Activated CD8-positive, alpha-beta memory T cell treated with anti-CD3 and anti-CD28 coated beads for 48 hours (primary cell): ENCODE results near the gene NOC4L.
"Not testable (repeated sequence)": the region's sequence is repeated elsewhere in the genome, so short reads cannot be mapped to it uniquely, and the experiment has no call there.

Experiments used
- DNase-seq, 3 experiments: peaks; one replicate each; pipeline ENCODE4 v3.0.0-alpha.2; 2020; ENCODE audit warnings: low read depth in 2 of 3, low spot score in 2 of 3

The NOC4L gene

DNA sequence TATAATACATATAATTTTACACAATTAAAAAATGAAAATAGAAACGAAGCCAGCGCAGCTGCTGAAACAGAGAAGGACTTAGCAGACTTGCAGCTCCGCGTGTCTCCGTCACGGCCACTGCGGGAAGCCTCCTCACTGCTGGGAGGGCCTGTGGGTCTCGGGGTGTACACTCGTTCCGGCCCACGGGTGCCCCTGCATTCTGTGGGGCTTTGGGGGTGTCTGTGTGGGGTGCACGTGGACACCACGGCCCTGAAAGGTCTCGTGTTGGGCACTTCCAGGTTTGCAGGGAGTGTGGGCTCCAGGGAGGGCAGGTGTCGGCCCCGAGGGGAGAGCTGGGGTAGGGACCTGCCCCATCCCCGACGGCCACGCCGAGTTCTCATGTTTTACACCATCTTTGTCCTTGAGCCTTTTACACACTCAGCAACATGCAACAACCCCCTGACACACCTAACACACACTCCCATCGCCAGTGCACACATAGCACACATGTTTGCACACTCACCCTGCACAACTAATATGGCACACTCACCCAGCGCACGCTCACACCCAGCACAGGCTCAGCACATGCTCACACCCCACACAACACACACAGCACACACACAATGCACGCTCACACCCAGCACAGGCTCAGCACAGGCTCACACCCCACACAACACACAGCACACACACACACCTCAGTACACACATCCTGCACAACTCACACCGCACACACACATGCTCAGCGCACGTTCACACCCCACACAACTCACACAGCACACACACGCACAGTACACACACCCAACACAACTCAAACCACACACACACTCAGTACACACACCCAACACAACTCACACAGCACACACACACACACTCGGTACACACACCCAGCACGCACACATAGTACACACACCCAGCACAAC, 36.6 kb downstream of the NOC4L start:
- DNase-seq, result no peak

DNA sequence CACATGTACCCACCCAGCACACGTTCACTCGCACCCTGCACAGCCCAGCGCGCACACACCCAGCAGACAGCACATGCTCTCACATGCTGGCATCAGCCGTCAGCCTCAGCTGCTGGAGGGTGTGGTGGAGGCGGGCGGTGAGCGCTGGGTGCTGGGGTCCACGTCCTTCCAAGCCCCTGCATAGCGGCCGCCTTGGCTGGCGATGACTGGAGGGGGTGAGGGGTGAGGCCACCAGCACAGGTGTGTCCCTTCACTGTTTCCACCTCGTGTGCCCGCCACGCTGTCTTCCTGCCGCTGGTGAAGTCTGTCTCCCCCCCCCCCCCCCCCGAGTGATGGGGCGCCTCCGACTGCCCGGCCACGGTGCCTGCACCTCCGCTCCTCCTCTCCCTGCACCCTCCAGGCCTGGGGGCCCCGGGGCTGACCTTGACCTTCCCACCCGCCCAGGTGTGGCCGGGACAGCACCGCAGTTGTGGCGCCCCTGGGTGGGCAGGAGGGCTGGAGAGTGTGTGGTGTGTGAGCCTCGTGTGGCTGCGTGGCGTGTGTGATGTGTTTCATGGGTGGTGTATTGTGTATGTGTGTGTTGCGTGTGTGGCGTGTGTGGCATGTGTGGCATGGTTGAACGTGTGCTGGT, 37.4 kb downstream of the NOC4L start:
- no peak for DNase-seq

DNA sequence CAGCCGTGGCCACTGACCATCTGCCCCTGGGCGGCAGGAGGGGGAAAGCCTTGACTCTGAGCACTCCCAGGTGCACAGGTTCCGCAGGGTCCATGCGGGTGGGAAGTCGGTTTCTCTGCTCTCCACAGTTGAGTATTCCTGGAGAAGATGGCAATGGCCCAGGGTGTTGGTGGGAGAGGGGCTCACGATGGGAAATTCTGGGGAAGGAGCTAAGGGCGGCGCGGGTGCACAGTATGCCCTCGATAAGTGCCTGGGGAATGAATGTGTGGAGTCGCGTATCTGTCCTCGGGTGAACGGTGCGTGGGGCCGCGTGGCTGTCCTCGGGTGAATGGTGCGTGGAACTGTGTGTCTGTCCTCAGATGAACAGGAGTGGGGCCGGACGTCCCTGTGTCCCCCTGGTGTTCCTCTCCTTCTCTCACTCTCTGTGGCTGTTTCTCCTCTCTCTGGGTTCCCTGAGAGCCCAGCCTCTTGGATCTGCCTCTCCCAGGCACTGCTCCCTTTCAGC, 38.0 kb downstream of the NOC4L start:
- DNase-seq, result no peak

DNA sequence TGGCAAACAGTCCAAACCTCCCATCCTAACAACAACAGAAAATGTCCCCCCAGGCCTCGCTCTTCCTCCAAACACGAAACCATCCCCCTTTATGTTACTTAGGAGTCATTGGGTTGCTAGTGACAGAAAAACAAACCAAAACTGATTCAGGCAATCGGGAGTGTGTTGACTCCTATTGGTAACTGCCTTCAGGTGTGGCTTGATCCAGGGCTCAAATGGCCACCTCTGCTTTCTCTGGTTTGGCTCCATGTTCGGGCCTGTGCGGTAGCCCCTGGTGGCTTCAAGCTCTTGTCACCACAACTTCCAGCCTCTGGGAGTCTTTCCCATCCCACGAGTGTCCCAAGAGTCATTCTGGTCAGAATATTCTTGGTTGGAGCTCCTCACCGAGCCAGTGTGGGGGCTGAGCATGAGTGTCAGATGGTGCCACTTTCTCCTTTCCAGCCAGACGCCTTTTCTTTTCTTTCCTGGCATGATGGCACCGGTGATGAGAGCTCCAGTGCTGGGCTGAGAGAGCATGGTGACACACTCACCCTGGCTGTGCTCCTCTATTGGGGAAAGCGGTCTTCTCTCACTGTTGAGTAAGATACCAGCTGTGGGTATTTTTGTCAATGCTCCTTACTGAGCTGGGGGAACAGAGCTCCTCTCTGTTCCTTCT, 38.6 kb downstream of the NOC4L start:
- DNase-seq, result no peak

DNA sequence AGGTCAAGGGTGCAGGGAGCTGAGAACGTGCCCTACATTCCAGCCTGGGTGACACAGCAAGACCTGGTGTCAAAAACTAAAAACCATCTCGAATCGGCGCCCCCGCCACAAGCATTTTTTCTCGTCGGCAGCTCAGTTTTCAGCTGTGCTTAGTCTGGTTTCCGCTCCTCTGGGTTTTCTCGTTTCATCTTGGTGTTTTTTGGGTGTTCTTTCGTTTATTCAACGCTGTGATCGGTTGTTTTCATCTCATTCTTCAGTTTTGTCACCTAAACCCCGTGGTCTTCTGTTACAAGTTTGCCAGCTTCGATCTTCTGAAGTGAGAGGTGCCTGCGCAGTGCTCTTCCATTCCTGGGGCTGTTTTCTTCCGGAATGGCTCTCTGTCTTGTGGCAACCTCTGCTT, 41.4 kb downstream of the NOC4L start:
- no peak for DNase-seq

DNA sequence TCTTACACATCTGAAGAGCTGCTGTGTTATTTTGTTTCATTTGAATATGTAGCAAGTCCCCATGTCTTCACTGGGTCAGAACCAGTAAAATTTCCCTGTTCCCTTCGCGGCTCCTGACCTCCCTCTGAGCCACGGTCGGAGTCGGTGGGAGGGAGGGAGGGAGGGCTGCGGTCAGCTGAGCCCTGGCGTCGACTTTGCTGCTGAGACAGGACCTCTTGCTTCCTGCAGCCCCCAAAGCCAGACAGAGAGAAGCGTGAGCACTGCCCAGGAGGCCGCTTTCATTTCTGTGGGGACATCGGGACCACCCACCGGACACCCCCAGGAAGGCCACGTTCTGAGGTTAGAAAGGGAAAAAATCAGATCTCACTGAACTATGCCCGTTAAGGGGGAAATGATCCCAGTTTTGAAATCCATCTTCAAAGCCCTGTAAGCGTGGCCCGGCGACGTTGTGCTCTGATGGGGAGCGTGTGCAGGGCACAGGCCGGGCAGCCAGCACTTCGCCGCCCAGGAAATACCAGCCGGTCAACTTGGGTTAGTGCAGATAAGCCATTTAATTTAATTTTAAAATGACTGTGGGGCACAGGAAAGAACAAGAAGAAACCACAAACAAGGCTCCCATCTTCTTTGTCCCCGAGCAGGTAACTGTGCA, 42.1 kb downstream of the NOC4L start:
- no peak for DNase-seq

DNA sequence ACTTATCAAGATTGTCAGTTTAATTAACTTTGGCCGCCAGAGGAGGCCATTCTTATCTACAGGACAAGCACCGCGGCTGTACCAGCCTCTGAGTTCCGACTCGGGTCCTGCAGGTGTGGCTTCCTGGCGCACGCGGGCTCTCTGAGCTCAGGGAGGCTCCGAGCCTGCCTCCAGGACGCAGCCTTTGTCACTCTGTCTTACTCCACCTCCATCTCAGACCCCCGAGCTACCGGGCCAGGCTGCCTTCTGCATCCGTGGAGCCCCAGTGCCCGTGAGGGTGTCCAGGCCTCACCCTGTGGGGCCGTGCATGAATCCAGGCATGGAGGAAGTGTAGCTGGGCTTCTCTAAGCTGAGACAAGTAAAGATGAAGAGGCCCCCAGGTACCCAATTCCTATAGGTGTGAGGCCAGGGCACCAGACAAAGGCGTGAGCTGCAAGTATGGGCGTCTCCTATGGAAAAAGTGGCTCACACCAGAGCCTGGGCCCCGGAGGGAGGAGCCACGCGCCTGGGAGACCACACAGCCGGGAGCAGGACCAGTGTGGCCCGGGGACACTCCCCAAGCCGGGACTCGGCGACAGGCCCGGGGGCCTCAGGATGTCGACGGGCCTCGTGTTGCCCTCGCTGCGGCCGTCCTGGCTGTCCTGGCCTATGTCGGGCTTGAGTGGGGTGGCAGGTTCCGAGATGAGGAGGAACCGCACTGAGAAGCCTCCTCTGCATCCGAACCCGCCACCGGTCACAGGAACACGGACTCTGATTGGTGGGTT, 42.8 kb downstream of the NOC4L start:
- DNase-seq, result no peak

DNA sequence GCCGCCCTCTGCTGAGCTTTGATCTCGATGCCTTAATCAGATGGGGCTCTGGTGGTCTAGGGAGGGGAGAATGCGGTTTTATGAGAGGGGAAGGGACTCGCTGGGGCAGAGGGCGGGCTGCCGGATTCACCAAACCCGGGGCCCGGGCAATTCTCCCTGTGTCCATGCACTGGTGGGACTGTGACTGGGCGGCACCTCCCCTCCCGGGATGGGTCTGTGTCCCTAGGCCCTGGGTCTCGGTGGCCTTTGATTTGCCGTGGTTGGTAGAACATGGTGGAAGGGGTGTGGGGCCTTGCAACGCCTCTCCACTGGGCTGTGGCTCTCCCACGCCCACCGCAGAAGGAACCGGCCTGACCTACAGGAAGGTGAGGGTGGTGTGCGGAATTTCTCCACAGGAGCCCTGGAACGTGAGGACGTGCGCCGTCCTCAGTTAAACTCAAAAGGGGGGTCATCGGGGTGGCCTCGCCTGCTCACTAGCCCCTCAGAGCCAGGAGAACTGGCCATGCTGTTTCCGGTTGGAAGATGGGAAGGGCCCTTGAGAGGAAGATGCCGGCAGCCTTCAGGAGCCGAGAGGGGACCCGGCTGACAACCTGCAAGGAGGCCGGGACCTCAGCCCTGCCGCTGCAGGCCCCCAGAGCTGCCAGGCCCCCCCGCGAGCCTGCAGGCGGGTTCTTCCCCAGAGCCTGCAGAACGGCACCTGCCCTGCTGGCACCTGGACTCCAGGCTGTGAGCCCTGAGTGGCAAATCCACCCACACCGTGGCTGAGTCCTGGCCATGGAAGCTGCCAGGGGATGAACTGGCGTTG, 43.6 kb downstream of the NOC4L start:
- DNase-seq, result no peak

DNA sequence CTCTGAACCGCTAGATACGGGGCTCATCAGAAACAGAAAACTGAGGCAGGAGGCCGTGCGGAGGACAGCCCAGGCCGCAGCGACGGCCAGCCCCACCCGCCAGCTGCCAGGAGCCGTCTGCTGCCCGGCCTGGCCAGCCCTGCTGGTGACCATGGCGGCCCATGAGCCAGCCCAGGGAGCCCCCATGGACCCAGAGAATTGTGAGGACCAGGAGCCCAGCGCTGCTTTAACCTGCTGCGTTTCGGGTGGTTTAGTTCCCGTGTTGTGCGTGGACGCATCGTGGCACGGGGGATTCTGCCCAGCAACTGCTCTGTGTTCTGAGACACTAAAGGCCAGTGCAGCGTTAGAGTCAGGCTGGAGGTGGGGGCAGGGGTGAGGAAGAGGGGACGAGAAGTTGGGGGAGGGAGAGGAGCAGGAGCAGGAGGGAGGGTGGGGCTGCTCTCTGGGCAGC, 44.2 kb downstream of the NOC4L start:
- DNase-seq, result no peak

DNA sequence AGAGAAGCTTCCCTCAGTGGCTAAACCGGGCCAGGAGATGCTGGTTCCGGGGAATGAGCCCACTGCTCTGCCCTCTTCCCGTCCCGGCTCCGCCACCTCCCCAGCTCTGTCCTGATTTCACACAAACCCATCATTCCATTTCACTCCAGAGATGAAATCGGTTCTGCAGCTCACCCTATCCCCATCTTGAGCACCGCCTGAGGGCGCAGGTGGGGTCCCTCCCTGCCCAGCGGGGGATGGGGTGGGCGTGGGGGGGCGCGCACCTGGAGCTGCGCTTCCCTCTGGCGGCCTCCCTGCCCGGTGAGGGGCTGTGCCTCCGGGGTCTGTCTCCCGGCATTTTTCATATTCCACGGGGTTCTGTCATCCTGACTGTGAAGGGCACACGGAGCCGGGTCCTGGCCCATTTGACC, 44.7 kb downstream of the NOC4L start:
- DNase-seq, result no peak

DNA sequence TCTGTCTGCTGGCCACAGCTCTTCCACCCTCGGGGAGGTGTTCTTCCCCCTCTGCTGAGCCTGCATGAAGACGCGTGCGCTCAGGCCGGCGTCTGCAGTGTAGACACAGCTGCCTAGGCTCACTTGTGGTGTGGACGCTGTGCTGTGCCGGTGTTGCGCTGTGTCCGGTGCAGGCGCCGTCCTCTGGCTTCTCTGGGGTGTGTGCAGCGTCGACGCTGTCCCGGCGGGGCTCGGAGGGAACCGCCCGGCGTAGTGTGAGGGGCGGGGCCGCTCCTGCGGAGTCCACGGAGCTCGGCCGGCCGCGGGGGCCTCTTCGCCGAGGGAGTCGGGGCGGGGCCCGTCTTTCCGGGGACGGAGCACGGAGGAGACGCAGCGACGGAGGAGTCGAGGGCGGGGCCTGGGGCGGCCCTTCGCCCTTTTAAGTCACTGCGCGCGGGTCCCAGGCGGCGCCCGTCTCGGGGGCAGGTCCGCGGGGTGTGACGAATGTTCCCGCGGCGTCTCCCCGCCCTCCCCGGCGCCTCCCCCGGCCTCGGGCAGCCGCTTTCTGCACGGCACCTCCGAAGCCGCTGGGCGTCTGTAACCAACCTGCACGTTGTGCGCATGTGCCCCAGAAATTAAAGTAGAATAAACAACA, 45.2 kb downstream of the NOC4L start:
- peak; percentile 82 to 92 (median 84) for DNase-seq

DNA sequence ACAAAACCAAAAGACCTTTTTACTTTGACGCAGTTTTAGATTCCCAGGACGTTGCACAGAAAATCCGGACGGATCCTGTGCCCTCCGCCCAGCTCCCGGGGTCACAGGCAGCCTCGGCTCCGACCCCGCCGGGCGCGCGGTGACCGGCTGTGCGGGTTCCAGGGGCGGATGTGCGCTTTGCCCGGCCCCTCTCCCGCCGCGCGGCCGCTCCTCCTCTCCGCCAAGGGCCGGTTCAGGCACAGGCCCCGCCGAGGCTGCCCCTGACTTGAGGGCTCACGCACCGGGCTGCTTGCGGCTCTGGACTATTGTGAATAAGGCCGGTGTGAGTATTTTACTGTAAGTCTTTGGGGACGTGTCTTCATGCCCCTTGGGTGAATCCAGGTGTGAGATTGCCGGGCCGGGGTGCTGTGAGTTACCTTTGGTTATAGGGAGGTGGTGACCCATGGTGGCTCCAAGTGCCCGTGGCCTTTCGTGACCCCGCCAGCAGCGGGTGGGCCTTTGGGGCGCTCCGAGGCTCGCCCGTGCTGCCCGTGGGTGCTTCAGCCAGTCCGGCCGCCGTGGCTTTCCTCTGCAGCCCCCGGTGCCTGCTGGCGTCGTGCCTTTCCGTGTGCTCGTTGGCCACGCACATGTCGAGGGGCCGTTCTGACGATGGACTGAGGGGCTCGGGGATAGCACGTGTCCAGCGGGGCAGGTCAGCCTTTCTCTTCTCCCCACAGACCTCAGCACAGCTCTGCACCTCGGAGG, 45.9 kb downstream of the NOC4L start:
- no peak for DNase-seq

DNA sequence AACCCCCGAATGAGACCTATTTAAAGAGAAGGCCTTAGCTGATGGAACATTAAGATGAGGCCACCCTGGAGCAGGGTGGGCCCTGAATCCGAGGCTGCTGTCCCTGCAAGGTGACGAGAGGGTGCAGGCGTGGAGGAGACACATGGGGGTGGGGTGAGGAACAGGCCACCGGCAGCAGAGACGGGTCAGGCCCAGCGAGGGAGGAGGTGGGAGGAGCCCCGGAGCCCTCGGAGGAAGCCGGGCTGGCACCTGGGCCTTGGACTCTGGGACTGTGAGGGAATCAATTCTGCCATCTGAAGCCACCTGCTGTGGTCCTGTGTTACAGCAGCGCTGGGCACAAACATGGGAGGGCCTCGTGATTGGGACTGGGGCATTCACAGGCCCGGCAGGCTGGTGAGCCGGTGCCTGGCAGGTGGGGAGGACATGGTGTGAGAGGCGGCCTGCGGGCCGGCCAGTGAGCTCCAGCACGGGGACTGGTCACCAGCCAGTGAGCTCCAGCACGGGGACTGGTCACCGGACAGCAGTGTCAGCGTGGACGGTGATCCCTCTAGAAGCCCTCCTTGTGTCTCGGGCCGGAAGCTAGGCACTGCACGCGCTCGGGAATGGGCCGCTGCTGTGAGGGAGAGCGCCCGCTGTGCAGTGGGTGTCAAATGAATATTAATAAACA, 46.7 kb downstream of the NOC4L start:
- no peak for DNase-seq

DNA sequence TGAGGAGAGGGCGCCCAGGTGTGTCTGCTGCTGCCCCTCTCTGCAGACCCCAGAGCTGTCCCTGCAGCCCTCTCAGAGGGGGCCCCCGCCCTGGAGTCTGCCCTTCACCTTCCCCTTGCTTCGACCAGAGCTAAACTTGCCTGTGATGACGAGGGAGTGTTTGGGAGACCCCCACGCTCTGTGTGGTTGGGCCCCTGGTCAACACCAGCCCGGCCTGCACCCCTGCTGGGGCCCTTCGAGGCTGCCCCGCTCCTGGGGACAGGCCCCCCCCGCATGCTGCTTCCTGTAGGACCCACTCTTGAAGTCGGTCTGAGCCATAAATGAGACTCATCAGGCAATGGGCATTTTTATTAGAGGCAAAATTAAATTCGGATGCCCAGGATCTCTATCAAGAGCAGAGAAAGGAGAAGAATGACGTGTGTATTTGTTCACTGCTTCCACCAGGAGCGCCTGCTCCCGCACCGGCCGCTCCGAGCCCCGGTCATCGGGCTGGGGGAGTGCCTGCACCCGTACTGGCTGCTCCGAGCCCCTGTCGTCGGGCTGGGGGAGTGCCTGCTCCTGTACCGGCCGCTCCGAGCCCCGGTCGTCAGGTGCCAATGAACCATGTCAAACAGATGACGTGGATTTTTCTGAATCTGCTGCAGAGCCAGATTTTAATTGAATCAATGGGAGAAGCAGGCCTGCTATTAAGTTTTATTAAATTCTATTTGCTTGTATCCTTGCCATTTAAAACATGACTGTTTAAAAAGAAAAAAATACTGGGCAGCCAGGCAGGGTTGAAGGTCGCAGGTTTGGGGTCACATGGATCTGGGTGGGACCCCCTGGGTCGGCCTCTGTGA, 47.7 kb downstream of the NOC4L start:
- no peak for DNase-seq

DNA sequence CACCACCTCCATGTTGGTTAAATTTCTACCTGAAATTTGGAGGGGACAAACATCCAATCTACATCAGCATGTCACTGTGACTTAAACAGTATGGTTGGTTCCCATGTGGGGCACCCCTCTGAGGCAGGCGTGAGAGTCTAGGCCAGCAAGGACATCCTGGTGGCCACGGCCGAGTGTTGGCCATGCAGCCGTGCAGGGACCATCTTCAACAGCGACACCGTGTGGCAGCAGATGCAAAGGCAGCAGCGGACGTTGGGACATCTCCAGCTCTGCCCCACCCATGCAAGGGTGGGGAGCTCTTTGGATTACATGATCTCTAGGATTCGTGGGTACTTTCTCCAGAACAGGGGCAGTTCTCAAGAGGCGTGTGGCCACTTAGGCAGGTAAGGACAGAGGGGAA, 49.8 kb downstream of the NOC4L start:
- no peak for DNase-seq

DNA sequence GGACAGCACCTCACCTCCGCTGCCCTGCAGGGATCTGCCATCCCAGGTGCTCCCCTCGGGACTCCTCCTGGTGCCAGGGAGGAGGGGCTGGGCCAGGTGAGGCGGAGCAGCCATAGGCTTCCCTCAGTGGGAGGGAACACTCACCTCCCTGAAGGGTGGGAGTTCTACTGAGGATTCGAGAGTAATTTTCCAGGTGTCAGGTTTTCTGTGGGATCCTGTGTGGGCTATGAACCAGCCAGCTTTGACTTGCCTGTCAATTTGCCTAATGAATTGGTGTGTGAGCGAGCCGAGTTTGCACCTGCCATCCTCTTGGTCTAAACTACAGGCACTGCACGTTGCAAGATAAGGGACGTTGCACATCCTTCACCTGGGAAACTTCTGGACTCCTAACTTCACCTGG, 50.3 kb downstream of the NOC4L start:
- no peak for DNase-seq

DNA sequence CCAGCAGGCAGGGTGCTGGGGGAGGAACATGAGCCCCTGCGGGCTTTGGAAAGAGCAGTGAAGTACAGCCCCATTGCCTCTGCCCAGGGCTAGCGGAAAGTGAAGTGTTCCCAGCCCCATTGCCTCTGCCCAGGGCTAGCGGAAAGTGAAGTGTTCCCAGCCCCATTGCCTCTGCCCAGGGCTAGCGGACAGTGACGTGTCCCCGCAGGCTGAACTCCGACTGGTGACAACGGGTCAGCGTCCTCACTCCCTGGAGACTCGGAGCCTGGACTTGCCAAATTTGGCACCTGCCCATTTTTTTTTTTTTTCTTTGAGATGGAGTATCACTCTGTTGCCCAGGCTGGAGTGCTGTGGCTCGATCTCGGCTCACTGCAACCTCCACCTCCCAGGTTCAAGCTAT, 51.0 kb downstream of the NOC4L start:
- DNase-seq, result not testable (repeated sequence)
